ENCODE measurements around the gene RAN. TPM values are rescaled to one million over a fixed set of nuclear protein-coding genes. Genes with fewer than 3 reads are reported as not detected.

The RAN gene
- total RNA-seq, 1 experiment from 2014 or later: 1,193 TPM

DNA sequence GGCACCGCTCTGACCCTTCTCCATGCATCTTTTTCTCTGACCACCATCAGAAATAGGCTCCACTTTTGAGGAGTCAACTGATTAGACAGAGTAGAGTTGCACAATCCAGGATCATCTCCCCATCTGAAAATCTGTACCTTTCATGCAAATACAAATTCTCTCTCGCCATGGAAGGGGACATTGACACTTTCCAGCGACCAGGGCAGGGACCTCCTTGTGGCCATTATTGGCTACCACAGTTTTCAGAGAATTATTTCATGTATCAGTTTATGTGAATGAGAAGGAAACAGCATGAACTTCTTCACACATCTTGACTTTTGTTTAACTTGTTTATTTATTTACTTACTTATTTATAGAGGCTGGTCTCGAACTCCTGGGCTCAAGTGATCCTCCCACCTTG, 13.8 kb upstream of the RAN start:
- ATAC-seq: no peak
- Histone ChIP-seq H3K36me3 (ENCODE audit: control insufficient read depth, insufficient read depth, low read length) (no peaks in the 10 kb centered on the region), H3K27ac (ENCODE audit: low read length) (no peak overlapping the region), H3K4me1 (ENCODE audit: control insufficient read depth, insufficient read depth, low read length) (no peaks in the 10 kb centered on the region), H3K4me3 (ENCODE audit: low read depth in 2 of 2, low read length in 2 of 2) (no peak overlapping the region), H3K27me3 (ENCODE audit: control insufficient read depth, insufficient read depth, low read length) (no peaks in the 10 kb centered on the region), H3K9me3 (ENCODE audit: control insufficient read depth, insufficient read depth, low read depth, low read length) (0 out of 2 replicates have a peak, but pooled peaks cover 5% of the 10 kb centered on the region)
- TF ChIP-seq, protein P1, sequence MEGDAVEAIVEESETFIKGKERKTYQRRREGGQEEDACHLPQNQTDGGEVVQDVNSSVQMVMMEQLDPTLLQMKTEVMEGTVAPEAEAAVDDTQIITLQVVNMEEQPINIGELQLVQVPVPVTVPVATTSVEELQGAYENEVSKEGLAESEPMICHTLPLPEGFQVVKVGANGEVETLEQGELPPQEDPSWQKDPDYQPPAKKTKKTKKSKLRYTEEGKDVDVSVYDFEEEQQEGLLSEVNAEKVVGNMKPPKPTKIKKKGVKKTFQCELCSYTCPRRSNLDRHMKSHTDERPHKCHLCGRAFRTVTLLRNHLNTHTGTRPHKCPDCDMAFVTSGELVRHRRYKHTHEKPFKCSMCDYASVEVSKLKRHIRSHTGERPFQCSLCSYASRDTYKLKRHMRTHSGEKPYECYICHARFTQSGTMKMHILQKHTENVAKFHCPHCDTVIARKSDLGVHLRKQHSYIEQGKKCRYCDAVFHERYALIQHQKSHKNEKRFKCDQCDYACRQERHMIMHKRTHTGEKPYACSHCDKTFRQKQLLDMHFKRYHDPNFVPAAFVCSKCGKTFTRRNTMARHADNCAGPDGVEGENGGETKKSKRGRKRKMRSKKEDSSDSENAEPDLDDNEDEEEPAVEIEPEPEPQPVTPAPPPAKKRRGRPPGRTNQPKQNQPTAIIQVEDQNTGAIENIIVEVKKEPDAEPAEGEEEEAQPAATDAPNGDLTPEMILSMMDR (IDR thresholded peaks at IDR 0.05): no peak
- TF ChIP-seq SIN3A (IDR thresholded peaks at IDR 0.05; ENCODE audit: borderline replicate concordance, insufficient read depth, low read depth, low read length) (no peak), POLR2AphosphoS5 (IDR thresholded peaks at IDR 0.05; ENCODE audit: low read depth, low read length) (no peak), TCF7L2 (IDR thresholded peaks at IDR 0.05; ENCODE audit: low read depth, low read length) (no peak)
- TF ChIP-seq, protein P2, sequence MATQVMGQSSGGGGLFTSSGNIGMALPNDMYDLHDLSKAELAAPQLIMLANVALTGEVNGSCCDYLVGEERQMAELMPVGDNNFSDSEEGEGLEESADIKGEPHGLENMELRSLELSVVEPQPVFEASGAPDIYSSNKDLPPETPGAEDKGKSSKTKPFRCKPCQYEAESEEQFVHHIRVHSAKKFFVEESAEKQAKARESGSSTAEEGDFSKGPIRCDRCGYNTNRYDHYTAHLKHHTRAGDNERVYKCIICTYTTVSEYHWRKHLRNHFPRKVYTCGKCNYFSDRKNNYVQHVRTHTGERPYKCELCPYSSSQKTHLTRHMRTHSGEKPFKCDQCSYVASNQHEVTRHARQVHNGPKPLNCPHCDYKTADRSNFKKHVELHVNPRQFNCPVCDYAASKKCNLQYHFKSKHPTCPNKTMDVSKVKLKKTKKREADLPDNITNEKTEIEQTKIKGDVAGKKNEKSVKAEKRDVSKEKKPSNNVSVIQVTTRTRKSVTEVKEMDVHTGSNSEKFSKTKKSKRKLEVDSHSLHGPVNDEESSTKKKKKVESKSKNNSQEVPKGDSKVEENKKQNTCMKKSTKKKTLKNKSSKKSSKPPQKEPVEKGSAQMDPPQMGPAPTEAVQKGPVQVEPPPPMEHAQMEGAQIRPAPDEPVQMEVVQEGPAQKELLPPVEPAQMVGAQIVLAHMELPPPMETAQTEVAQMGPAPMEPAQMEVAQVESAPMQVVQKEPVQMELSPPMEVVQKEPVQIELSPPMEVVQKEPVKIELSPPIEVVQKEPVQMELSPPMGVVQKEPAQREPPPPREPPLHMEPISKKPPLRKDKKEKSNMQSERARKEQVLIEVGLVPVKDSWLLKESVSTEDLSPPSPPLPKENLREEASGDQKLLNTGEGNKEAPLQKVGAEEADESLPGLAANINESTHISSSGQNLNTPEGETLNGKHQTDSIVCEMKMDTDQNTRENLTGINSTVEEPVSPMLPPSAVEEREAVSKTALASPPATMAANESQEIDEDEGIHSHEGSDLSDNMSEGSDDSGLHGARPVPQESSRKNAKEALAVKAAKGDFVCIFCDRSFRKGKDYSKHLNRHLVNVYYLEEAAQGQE (IDR thresholded peaks at IDR 0.05; ENCODE audit: insufficient read depth in 1 of 2, low read depth in 2 of 2, low read length in 1 of 2): no peak
- DNase-seq (ENCODE audit: low read depth, low spot score): no peak
- no TSS peak for BruUV-seq (replicated peaks)
- intact Hi-C loops (cut with micrococcal nuclease; ENCODE audit: unreplicated experiment): no loop called here
- POLR2A ChIA-PET: interaction anchor here (0.6 kb wide), 1 partner anchor 23 kb away, joined by 6 read pairs; no protein-coding TSS in a partner anchor
- CTCF ChIA-PET: no interaction called here
- in situ Hi-C loops (cut with HindIII; ENCODE audit: low pct_unique_long_range_greater_than_20kb, low sequenced_read_pairs): no loop called here

DNA sequence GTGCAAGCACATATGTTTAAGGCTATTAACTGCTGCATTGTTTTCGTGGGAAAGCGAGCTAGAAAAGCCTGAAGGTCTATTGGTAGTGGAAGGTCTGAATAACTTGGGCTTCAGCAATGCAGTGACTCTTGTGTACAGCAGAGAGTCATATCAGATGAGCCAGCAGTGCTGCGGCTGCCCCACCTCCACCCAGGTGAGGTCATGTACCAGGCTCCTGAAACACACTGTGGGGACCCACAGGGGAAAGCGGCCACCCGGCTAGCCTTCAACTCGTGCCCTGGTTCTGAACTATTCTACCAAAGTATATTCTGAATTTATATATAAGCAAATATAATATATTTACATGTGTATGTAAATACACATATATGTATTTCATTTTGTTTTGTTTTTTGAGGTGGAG, 12.7 kb upstream of the RAN start:
- ATAC-seq (no peak), DNase-seq (ENCODE audit: low read depth, low spot score) (no peak)
- CTCF ChIA-PET: no interaction called here
- no peaks in the 10 kb centered on the region for H3K36me3 ChIP-seq (ENCODE audit: control insufficient read depth, insufficient read depth, low read length)
- no peaks in the 10 kb centered on the region for H3K4me1 ChIP-seq (ENCODE audit: control insufficient read depth, insufficient read depth, low read length)
- in situ Hi-C loops (cut with HindIII; ENCODE audit: low pct_unique_long_range_greater_than_20kb, low sequenced_read_pairs): no loop called here
- BruUV-seq (replicated peaks): no TSS peak
- no peak overlapping the region for H3K27ac ChIP-seq (ENCODE audit: low read length)
- POLR2A ChIA-PET: interaction anchor here (0.7 kb wide), 1 partner anchor 65 kb away, joined by 3 read pairs; no protein-coding TSS in a partner anchor
- intact Hi-C loops (cut with micrococcal nuclease; ENCODE audit: unreplicated experiment): no loop called here
- TF ChIP-seq TCF7L2 (IDR thresholded peaks at IDR 0.05; ENCODE audit: low read depth, low read length): no peak
- TF ChIP-seq POLR2AphosphoS5 (IDR thresholded peaks at IDR 0.05; ENCODE audit: low read depth, low read length): no peak
- TF ChIP-seq, protein P2 (IDR thresholded peaks at IDR 0.05; ENCODE audit: insufficient read depth in 1 of 2, low read depth in 2 of 2, low read length in 1 of 2): no peak
- TF ChIP-seq SIN3A (IDR thresholded peaks at IDR 0.05; ENCODE audit: borderline replicate concordance, insufficient read depth, low read depth, low read length): no peak
- TF ChIP-seq, protein P1 (IDR thresholded peaks at IDR 0.05): no peak
- H3K4me3 ChIP-seq (ENCODE audit: low read depth in 2 of 2, low read length in 2 of 2): no peak overlapping the region
- H3K27me3 ChIP-seq (ENCODE audit: control insufficient read depth, insufficient read depth, low read length): no peaks in the 10 kb centered on the region
- 0 out of 2 replicates have a peak, but pooled peaks cover 5% of the 10 kb centered on the region for H3K9me3 ChIP-seq (ENCODE audit: control insufficient read depth, insufficient read depth, low read depth, low read length)
